Epithelial cell of esophagus (primary cell): ENCODE measurements around the gene ATP5F1B.
A peak's percentile ranks its signal among the peaks of the same experiment; 100 is the strongest.

Experiments used
- DNase-seq: peaks from one replicate; pipeline ENCODE4 v3.0.0; 2010; ENCODE audit warnings: low read depth
- H3K4me3 ChIP-seq: 2 replicates; pipeline ENCODE4 v1.5.1; 2011; ENCODE audit warnings: mild to moderate bottlenecking, low read length, control low read depth
- TF ChIP-seq, protein P1 (sequence below): IDR thresholded peaks from 2 replicates; pipeline ENCODE4 v1.5.1; 2011; ENCODE audit warnings: low read depth, mild to moderate bottlenecking, low read length, control low read depth, inconsistent platforms; ENCODE audit not compliant: insufficient read depth; ENCODE audit errors: missing control alignments

ATP5F1B gene

DNA sequence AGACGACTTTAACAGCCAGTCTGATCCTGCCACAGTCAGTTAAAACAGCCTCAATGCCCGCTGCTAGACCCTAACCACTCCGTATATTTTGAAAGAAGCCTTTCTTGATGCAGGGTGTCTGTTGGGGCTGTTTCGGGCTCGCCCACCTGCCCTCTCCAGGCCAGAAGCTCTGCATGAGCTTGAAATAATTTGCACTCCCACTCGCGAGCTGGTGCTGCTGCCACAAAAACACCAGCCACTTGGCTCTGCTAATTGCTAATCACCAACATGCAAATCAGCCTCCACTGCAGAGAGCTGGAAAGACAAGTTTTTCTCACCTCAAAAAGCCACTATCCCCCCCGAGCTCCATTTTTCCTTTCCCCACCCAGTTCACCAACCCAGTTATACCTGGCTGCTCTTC, 31.2 kb downstream of the ATP5F1B start:
- DNase-seq, result no peak
- no peak overlapping the region for H3K4me3 ChIP-seq
- TF ChIP-seq, protein P1, sequence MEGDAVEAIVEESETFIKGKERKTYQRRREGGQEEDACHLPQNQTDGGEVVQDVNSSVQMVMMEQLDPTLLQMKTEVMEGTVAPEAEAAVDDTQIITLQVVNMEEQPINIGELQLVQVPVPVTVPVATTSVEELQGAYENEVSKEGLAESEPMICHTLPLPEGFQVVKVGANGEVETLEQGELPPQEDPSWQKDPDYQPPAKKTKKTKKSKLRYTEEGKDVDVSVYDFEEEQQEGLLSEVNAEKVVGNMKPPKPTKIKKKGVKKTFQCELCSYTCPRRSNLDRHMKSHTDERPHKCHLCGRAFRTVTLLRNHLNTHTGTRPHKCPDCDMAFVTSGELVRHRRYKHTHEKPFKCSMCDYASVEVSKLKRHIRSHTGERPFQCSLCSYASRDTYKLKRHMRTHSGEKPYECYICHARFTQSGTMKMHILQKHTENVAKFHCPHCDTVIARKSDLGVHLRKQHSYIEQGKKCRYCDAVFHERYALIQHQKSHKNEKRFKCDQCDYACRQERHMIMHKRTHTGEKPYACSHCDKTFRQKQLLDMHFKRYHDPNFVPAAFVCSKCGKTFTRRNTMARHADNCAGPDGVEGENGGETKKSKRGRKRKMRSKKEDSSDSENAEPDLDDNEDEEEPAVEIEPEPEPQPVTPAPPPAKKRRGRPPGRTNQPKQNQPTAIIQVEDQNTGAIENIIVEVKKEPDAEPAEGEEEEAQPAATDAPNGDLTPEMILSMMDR, result no peak

DNA sequence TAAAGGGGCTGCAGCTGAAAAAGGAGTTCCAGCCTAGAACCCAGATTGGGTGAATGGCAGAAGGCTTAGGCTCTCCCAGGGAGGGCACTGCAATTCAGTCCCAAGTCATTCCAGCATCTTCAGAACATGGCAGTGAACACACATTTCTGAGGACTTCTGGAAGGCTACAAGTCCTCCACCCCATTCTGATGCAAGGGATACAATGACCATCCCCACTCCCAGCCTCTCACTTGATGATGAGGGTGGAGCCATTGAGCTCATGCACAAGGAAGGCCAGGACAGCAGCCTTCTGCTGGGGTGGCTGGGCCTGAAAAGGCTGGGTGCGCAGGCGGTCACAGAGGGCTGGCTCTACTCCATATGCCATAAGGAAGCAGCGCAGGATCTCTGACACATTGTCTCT, 41.4 kb downstream of the ATP5F1B start:
- DNase-seq, result no peak
- no peak overlapping the region for H3K4me3 ChIP-seq
- TF ChIP-seq, protein P1, result no peak

DNA sequence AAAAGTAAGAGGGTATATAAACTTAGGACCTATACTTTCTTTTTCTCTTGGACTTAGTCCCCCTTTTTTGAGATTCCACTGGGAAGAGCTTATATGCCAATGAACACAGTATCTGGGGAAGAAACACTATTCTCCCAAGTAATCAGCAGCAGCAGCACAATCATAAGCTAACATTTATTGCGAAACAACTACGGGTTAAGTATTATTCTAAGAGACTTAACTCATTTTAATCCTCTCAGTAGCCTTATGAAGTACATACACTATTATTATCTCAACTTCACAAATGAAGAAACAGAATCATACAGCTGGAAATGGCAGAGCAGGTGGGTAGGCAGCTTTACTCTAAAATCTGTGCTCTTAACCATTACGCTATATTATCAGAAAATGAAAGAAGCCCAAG, 43.5 kb downstream of the ATP5F1B start:
- H3K4me3 ChIP-seq, result no peak overlapping the region
- no peak for DNase-seq
- TF ChIP-seq, protein P1, result no peak

DNA sequence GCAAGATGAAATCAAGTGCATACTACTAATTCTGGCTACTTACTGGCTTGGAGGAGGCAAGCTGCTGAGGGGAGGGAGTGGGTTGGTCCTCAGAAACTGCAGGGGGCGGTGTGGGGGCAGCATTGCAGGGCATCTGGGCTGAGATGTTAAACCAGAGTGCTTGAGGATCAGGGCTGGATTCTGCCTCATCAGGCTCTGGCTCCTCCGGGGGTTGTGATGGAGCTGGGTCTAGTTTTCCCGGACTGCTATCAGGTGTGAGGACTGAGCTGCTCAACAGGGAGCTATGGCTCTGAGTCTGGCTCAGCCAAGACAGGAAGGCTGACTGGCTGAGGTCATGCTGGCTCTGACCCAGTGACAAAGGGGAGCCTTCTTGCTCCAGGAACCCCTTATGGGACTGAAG, 44.3 kb downstream of the ATP5F1B start:
- no peak for DNase-seq
- TF ChIP-seq, protein P1, result peak; percentile 4
- no peak overlapping the region for H3K4me3 ChIP-seq

DNA sequence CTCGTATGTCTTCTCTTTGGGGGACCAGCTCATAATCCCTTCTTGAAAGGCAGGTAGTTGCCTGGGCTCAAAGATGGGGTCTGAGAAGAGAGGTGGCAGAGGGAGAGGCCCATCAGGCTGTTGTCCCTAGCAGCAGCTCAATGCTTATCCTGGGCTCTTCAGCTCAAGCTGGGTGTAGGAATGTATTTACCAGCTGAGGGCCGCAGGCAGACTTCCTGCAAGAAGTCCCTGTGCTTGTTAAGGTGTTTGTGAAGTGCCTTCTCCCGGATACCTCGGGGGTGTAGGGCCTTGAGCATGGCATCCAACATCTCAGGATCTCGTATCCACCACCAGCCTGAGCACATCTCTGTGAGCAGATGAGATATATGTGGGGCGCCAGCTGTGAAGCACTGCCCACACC, 45.0 kb downstream of the ATP5F1B start:
- TF ChIP-seq, protein P1, result no peak
- no peak overlapping the region for H3K4me3 ChIP-seq
- DNase-seq, result no peak

DNA sequence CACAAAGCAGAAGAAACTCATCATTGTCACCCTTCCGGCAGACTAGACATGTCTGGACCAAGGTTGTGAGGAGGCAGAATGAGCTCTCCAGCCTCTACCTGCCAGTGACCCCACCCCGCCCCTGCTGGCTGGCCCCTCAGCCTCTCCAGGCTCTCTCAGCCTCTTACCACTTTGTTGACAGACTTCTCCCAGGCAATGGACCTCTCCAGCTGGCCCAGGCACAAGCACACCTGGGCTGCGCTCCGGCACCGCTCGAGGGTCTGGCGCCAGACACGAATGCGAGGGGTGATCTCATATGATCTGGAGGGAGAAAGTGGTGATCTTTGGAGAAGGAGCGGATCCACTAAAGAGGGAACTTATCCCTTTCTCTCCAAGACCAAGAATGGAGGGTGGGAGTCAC, 46.0 kb downstream of the ATP5F1B start:
- no peak overlapping the region for H3K4me3 ChIP-seq
- no peak for DNase-seq

DNA sequence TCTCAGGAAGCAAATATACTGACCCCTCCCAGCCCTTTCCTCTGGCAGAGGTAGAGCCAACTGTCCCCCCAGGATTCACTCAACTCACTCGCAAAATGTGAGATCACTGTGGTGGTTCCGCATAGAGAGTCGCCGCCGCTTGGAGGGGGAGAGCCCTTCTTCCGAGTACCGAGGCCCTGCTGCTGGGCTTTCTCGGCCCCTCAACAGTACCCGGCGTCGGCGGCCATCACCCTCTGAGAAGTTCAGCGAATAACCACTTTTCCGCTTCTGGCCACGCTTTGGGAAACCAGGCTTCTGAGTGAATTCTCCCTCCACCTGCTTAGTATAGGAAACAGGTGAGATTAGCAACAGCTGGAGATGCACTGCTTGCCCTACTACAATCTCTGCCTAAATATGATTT, 46.7 kb downstream of the ATP5F1B start:
- H3K4me3 ChIP-seq, result no peak overlapping the region
- DNase-seq, result no peak
- TF ChIP-seq, protein P1, result no peak

More for the DNA sequence above, 46.0 kb downstream of the ATP5F1B start:
- TF ChIP-seq, protein P1, result no peak
